Measurements from ENCODE around the gene ZNF611. TPM values are rescaled to one million over a fixed set of nuclear protein-coding genes. Genes with fewer than 3 reads are reported as not detected.
"Not testable (repeated sequence)": the region's sequence is repeated elsewhere in the genome, so short reads cannot be mapped to it uniquely, and the experiment has no call there.

The ZNF611 gene
- total and polyA plus RNA-seq, 9 of the 15 experiments (the other 6 are each of a cell fraction or from before 2014, with no cell fraction given), result 3.7 to 29.6 (median 12.8) TPM

DNA sequence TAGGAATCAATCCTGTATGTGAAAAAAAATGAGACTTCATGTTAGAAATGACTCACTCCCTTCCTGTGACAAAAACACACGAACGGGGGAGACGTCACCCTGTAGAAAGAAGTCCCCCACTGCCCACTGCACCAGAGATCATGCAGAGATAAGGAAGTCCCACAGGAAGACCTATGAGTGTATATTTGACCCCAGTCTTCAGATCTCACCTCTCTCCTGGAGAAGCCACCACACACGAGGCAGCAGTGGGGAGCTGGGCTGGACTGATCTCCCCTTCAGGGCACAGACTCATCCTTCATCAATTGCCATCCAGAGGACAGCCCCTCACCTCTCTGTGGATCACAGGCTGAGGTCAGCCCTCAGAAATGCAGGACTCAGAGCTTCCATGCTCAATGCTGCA lies 18.9 kb downstream of the ZNF611 start:
- H2AFZ ChIP-seq (ENCODE audit: low read depth, low read length); H4K20me1 ChIP-seq (replicated peaks; ENCODE audit: control insufficient read depth, insufficient read depth, low read length); H3K9ac ChIP-seq (ENCODE audit: insufficient read depth in 1 of 2, low read depth in 2 of 2, low read length in 2 of 2); ATAC-seq; H3K4me3 ChIP-seq; intact Hi-C loops (cut with micrococcal nuclease); H3K9me3 ChIP-seq (replicated peaks; ENCODE audit: control insufficient read depth, insufficient read depth, low read depth, low read length); BruUV-seq (replicated peaks); H3K27ac ChIP-seq (ENCODE audit: extremely low read depth, low read depth, low read length); FAIRE-seq; H3K27me3 ChIP-seq (ENCODE audit: control insufficient read depth in 2 of 2, insufficient read depth in 2 of 2, low read length in 2 of 2); in situ Hi-C loops (cut with MboI); H3K79me2 ChIP-seq (ENCODE audit: control insufficient read depth, insufficient read depth, low read length); H3K4me1 ChIP-seq (replicated peaks in 1 of 2; ENCODE audit: control insufficient read depth in 2 of 2, insufficient read depth in 2 of 2, low read length in 2 of 2); H3K4me2 ChIP-seq (ENCODE audit: insufficient read depth, low read length); POLR2A ChIA-PET; CTCF ChIA-PET (ENCODE audit: low intra/inter-chr PET ratio); H3K9me1 ChIP-seq (ENCODE audit: control insufficient read depth, insufficient read depth, low read length): not testable (repeated sequence)
- peaks cover 47% of the 10 kb centered on the region for H3K36me3 ChIP-seq (ENCODE audit: control insufficient read depth, insufficient read depth, low read length)
- DNase-seq (ENCODE audit: extremely low read depth in 1 of 4, low spot score in 3 of 4), result peak in 2 of 4 experiments; percentile 11 to 25
- WGBS (ENCODE audit: insufficient coverage, low coverage, missing lambda C conversion rate), result 32% methylated on average over 4 of the region's 4 CpGs
- peak; percentile 53 for TF ChIP-seq FOSL1 (tag; conservative IDR thresholded peaks at IDR 0.05)
- TF ChIP-seq, protein P1, sequence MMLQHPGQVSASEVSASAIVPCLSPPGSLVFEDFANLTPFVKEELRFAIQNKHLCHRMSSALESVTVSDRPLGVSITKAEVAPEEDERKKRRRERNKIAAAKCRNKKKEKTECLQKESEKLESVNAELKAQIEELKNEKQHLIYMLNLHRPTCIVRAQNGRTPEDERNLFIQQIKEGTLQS (IDR thresholded peaks at IDR 0.05), result peak; percentile 40
- TF ChIP-seq, protein P1 (CRISPR knock-in tag; conservative IDR thresholded peaks at IDR 0.05), result not testable (repeated sequence)

DNA sequence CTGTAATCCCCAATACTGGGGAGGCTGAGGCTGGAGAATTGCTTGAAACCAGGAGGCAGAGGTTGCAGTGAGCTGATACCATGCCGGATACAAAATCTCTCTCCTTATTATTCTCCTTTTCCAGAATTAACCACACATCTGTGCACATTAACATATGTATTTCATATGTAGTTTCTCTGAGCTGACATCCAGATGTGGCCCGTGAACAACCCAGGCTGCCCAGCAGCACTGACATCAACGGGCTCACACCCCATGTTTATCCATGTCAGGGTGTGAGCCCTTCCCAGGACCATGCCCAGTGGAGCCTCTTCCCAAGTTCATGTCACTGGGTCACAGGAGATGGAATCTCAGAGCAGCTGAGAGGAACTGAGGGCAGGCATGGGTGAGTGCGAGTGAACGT lies 19.5 kb downstream of the ZNF611 start:
- peaks cover 49% of the 10 kb centered on the region for H3K36me3 ChIP-seq (ENCODE audit: control insufficient read depth, insufficient read depth, low read length)
- H2AFZ ChIP-seq (ENCODE audit: low read depth, low read length); H3K4me3 ChIP-seq; CTCF ChIA-PET (ENCODE audit: low intra/inter-chr PET ratio); H3K9me3 ChIP-seq (replicated peaks; ENCODE audit: control insufficient read depth, insufficient read depth, low read depth, low read length); POLR2A ChIA-PET; H3K79me2 ChIP-seq (ENCODE audit: control insufficient read depth, insufficient read depth, low read length); intact Hi-C loops (cut with micrococcal nuclease); BruUV-seq (replicated peaks); FAIRE-seq; DNase-seq (ENCODE audit: extremely low read depth in 1 of 4, low spot score in 3 of 4); ATAC-seq; in situ Hi-C loops (cut with MboI); H4K20me1 ChIP-seq (replicated peaks; ENCODE audit: control insufficient read depth, insufficient read depth, low read length); H3K27ac ChIP-seq (ENCODE audit: extremely low read depth, low read depth, low read length); H3K4me2 ChIP-seq (ENCODE audit: insufficient read depth, low read length); H3K4me1 ChIP-seq (replicated peaks in 1 of 2; ENCODE audit: control insufficient read depth in 2 of 2, insufficient read depth in 2 of 2, low read length in 2 of 2); H3K27me3 ChIP-seq (ENCODE audit: control insufficient read depth in 2 of 2, insufficient read depth in 2 of 2, low read length in 2 of 2); H3K9me1 ChIP-seq (ENCODE audit: control insufficient read depth, insufficient read depth, low read length); H3K9ac ChIP-seq (ENCODE audit: insufficient read depth in 1 of 2, low read depth in 2 of 2, low read length in 2 of 2): not testable (repeated sequence)
- 96% methylated on average over 5 of the region's 5 CpGs for WGBS (ENCODE audit: insufficient coverage, low coverage, missing lambda C conversion rate)

DNA sequence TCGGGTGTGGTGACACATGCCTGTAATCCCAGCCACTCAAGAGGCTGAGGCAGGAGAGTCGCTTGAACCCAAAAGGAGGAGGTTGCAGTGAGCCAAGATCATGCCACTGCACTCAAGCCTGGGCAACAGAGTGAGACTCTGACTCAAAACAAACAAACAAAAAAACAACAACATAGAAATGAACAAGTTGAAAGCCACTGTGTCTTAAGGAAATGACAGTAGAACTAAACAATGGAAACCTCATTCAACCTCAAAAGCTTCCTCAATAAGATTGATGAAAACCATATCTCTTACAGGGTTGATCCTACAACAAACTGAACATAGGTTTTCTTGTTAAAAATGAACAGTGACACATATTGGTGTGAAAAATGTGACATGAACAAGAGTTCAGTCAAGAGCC lies 21.8 kb downstream of the ZNF611 start:
- H3K4me3 ChIP-seq; intact Hi-C loops (cut with micrococcal nuclease); H3K9me1 ChIP-seq (ENCODE audit: control insufficient read depth, insufficient read depth, low read length); DNase-seq (ENCODE audit: extremely low read depth in 1 of 4, low spot score in 3 of 4); H3K9ac ChIP-seq (ENCODE audit: insufficient read depth in 1 of 2, low read depth in 2 of 2, low read length in 2 of 2); H3K27me3 ChIP-seq (ENCODE audit: control insufficient read depth in 2 of 2, insufficient read depth in 2 of 2, low read length in 2 of 2); FAIRE-seq; H3K4me1 ChIP-seq (replicated peaks in 1 of 2; ENCODE audit: control insufficient read depth in 2 of 2, insufficient read depth in 2 of 2, low read length in 2 of 2); H2AFZ ChIP-seq (ENCODE audit: low read depth, low read length); H3K79me2 ChIP-seq (ENCODE audit: control insufficient read depth, insufficient read depth, low read length); ATAC-seq; CTCF ChIA-PET (ENCODE audit: low intra/inter-chr PET ratio); in situ Hi-C loops (cut with MboI); H3K4me2 ChIP-seq (ENCODE audit: insufficient read depth, low read length); H3K9me3 ChIP-seq (replicated peaks; ENCODE audit: control insufficient read depth, insufficient read depth, low read depth, low read length); POLR2A ChIA-PET; H4K20me1 ChIP-seq (replicated peaks; ENCODE audit: control insufficient read depth, insufficient read depth, low read length); BruUV-seq (replicated peaks); H3K27ac ChIP-seq (ENCODE audit: extremely low read depth, low read depth, low read length): not testable (repeated sequence)
- peaks cover 56% of the 10 kb centered on the region for H3K36me3 ChIP-seq (ENCODE audit: control insufficient read depth, insufficient read depth, low read length)
- 95% methylated on average over 2 of the region's 2 CpGs for WGBS (ENCODE audit: insufficient coverage, low coverage, missing lambda C conversion rate)

All from K562 (cell line).